ENCODE measurements around the gene RSRC1. TPM values are rescaled to one million over a fixed set of nuclear protein-coding genes. Genes with fewer than 3 reads are reported as not detected.
"Not testable (repeated sequence)": the region's sequence is repeated elsewhere in the genome, so short reads cannot be mapped to it uniquely, and the experiment has no call there.

The RSRC1 gene
- total RNA-seq, 4 donors from 2014 or later, result 27.7 to 36.7 (median 31.9) TPM

DNA sequence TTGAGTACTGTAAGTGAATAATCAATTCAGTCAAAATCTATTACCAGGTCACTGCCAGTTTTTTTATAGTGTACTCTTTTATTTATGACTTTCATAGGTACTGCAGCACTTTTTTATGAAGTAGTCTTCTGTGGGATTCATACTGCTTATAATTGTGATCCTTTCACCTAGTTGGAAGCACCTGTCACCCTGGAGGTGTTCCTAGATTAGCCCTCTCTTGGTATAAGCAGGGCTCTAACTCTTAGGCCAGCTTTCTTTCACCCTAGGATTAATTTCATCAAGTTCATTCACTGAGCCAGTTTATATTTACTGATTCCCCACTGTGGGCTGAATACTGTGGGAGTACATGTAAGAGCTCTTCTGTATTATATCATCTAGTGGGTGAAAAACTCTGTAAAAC is 395.2 kb downstream of the RSRC1 start:
- H3K27ac ChIP-seq, result no peak overlapping the region
- H3K4me3 ChIP-seq, result no peak overlapping the region
- H3K4me1 ChIP-seq, result peaks cover 4 to 8% of the 10 kb centered on the region in 2 donors
- no peaks in the 10 kb centered on the region for H3K27me3 ChIP-seq
- TF ChIP-seq CTCF (IDR thresholded peaks at IDR 0.05 in 4 of 5, conservative IDR thresholded peaks at IDR 0.05 in 1 of 5), result no peak
- TF ChIP-seq POLR2A (IDR thresholded peaks at IDR 0.05), result no peak
- no peaks in the 10 kb centered on the region for H3K36me3 ChIP-seq
- in situ Hi-C loops (cut with MboI; ENCODE audit: low sequenced_read_pairs in 4 of 4) (no loop called here), intact Hi-C loops (cut with DNase I; ENCODE audit: low total_unique reads) (no loop called here)
- DNase-seq, result no peak
- peaks cover 0 to 2% (median 0%) of the 10 kb centered on the region in 3 donors for H3K9me3 ChIP-seq
- no peak for ATAC-seq

GRCh38 chr3:158506456-158506855 is 396.6 kb downstream of the RSRC1 start:
- DNase-seq (no peak), ATAC-seq (no peak)
- no peaks in the 10 kb centered on the region for H3K9me3 ChIP-seq

DNA sequence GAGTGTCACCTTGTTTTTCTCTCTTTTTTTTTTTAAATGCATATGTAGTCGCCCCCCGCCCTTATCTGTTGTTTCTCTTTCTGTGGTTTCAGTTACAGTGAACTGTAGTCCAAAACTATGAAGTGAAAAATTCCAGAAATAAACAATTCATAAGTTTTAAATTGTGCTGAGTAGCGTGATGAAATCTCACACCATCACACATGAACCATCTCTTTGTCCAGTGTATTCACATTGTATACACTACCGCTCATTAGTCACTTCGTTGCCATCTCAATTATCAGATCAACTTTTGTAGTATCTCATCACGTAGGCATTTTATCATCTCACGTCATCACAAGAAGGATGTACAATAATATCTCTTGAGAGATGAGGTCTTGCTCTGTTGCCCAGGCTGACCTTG is 398.6 kb downstream of the RSRC1 start:
- DNase-seq (no peak), ATAC-seq (no peak)
- Histone ChIP-seq H3K27ac (no peak overlapping the region), H3K4me1 (peaks cover 4 to 8% of the 10 kb centered on the region in 2 donors), H3K4me3 (no peak overlapping the region), H3K27me3 (no peaks in the 10 kb centered on the region), H3K36me3 (no peaks in the 10 kb centered on the region), H3K9me3 (no peaks in the 10 kb centered on the region)
- intact Hi-C loops (cut with DNase I; ENCODE audit: low total_unique reads), result no loop called here
- in situ Hi-C loops (cut with MboI; ENCODE audit: low sequenced_read_pairs in 4 of 4), result no loop called here
- TF ChIP-seq POLR2A (IDR thresholded peaks at IDR 0.05) (no peak), CTCF (IDR thresholded peaks at IDR 0.05 in 4 of 5, conservative IDR thresholded peaks at IDR 0.05 in 1 of 5) (no peak)

More at GRCh38 chr3:158506456-158506855, 396.6 kb downstream of the RSRC1 start:
- no peaks in the 10 kb centered on the region for H3K27me3 ChIP-seq
- no peak for TF ChIP-seq POLR2A (IDR thresholded peaks at IDR 0.05)
- no peak for TF ChIP-seq CTCF (IDR thresholded peaks at IDR 0.05 in 4 of 5, conservative IDR thresholded peaks at IDR 0.05 in 1 of 5)
- no peak overlapping the region for H3K27ac ChIP-seq
- no peaks in the 10 kb centered on the region for H3K36me3 ChIP-seq
- peaks cover 4 to 8% of the 10 kb centered on the region in 2 donors for H3K4me1 ChIP-seq
- no peak overlapping the region for H3K4me3 ChIP-seq
- in situ Hi-C loops (cut with MboI; ENCODE audit: low sequenced_read_pairs in 4 of 4) (no loop called here), intact Hi-C loops (cut with DNase I; ENCODE audit: low total_unique reads) (no loop called here)

DNA sequence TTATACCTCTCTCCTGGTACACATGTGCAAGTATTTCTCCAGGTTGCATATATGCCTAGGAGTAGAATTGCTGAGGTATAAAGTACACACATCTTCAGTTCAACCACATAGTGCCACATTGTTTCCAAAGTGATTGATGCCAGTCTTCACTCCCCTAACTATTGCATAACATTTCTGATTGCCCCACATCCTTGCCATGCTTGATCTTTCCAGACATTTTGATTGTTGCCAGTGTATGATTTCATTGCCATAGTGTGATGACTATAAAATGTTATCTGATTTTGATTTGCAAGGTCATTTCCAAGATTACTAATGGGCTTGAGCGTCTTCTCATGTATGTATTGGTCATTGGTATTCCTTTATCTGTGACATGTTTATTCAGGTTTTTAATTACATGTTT is 400.0 kb downstream of the RSRC1 start:
- H3K4me1 ChIP-seq, result peaks cover 3 to 4% of the 10 kb centered on the region in 2 donors
- no peak for ATAC-seq
- H3K36me3 ChIP-seq, result no peaks in the 10 kb centered on the region
- no peak overlapping the region for H3K4me3 ChIP-seq
- no peaks in the 10 kb centered on the region for H3K27me3 ChIP-seq
- H3K9me3 ChIP-seq, result no peaks in the 10 kb centered on the region
- intact Hi-C loops (cut with DNase I; ENCODE audit: low total_unique reads) (no loop called here), in situ Hi-C loops (cut with MboI; ENCODE audit: low sequenced_read_pairs in 4 of 4) (no loop called here)
- TF ChIP-seq CTCF (IDR thresholded peaks at IDR 0.05 in 4 of 5, conservative IDR thresholded peaks at IDR 0.05 in 1 of 5) (no peak), POLR2A (IDR thresholded peaks at IDR 0.05) (no peak)
- DNase-seq, result no peak
- H3K27ac ChIP-seq, result no peak overlapping the region

GRCh38 chr3:158516729-158517128 is 406.8 kb downstream of the RSRC1 start:
- in situ Hi-C loops (cut with MboI; ENCODE audit: low sequenced_read_pairs in 4 of 4), result not testable (repeated sequence)

More at GRCh38 chr3:158516729-158517128, 406.8 kb downstream of the RSRC1 start:
- H3K4me3 ChIP-seq; H3K36me3 ChIP-seq; H3K27me3 ChIP-seq; ATAC-seq; H3K27ac ChIP-seq; DNase-seq; H3K9me3 ChIP-seq; H3K4me1 ChIP-seq; intact Hi-C loops (cut with DNase I; ENCODE audit: low total_unique reads): not testable (repeated sequence)

All from gastrocnemius medialis (tissue), 4 donors.